HepG2 (cell line): ENCODE results near the gene CEBPB. TPM values are rescaled to one million over a fixed set of nuclear protein-coding genes. Genes with fewer than 3 reads are reported as not detected.

Source experiments
- ARNT2 ChIP-seq: sonication (generic); formaldehyde crosslinking; IDR thresholded peaks from 2 replicates; pipeline ENCODE4 v1.8.0; 2022; ENCODE audit warnings: mild to moderate bottlenecking, low read depth, missing genetic modification reagents, moderate library complexity
- HMG20B ChIP-seq: conservative IDR thresholded peaks from 2 replicates; pipeline ENCODE4 v1.6.1; 2016; ENCODE audit warnings: missing genetic modification reagents, missing compliant biosample characterization
- HNF1B ChIP-seq: sonication (generic); formaldehyde crosslinking; IDR thresholded peaks from 2 replicates; pipeline ENCODE4 v1.5.1; 2020; ENCODE audit warnings: mild to moderate bottlenecking, moderate library complexity, missing genetic modification reagents
- KDM4B ChIP-seq: sonication (generic); formaldehyde crosslinking; IDR thresholded peaks from 2 replicates; pipeline ENCODE4 v1.4.0; 2020; ENCODE audit warnings: missing genetic modification reagents
- RARA ChIP-seq: IDR thresholded peaks from 2 replicates; pipeline ENCODE4 v1.6.1; 2016; ENCODE audit warnings: missing genetic modification reagents, missing compliant biosample characterization
- ZBTB40 ChIP-seq, 2 experiments: fragments of 450-650 bp in 1 of 2; sonication (generic) in 1 of 2; formaldehyde crosslinking in 1 of 2; IDR thresholded peaks; 2 replicates each; pipeline versions ENCODE4 v1.6.1 to v1.8.0; 2016 to 2022; ENCODE audit warnings: antibody characterized with exemption in 1 of 2, mild to moderate bottlenecking in 1 of 2, missing genetic modification reagents in 1 of 2
- ZGPAT ChIP-seq: IDR thresholded peaks from 2 replicates; pipeline ENCODE4 v1.6.1; 2016; ENCODE audit warnings: mild to moderate bottlenecking
- ZNF281 ChIP-seq: sonication (generic); formaldehyde crosslinking; IDR thresholded peaks from 2 replicates; pipeline ENCODE4 v1.4.0; 2020; ENCODE audit warnings: missing genetic modification reagents, borderline replicate concordance
- ZNF577 ChIP-seq: sonication (generic); formaldehyde crosslinking; IDR thresholded peaks from 2 replicates; pipeline ENCODE4 v1.4.0; 2020; ENCODE audit warnings: mild to moderate bottlenecking, low read depth, missing genetic modification reagents, borderline replicate concordance
- ZNF629 ChIP-seq: sonication (generic); formaldehyde crosslinking; conservative IDR thresholded peaks from 2 replicates; pipeline ENCODE4 v1.5.0; 2020; ENCODE audit warnings: missing genetic modification reagents
- ZSCAN12 ChIP-seq: sonication (generic); formaldehyde crosslinking; IDR thresholded peaks from 2 replicates; pipeline ENCODE4 v1.9.0; 2021; ENCODE audit warnings: mild to moderate bottlenecking, missing genetic modification reagents
- ZSCAN21 ChIP-seq: sonication (generic); formaldehyde crosslinking; IDR thresholded peaks from 2 replicates; pipeline ENCODE4 v1.8.0; 2022; ENCODE audit warnings: mild to moderate bottlenecking, missing genetic modification reagents, moderate library complexity, borderline replicate concordance
- polyA plus RNA-seq, 8 experiments: library from polyadenylated mRNA; depleted of rRNA in 3 of 8; stranded (reverse) in 7 of 8; unstranded in 1 of 8; fragments of >200 nt; fragmentation: Illumina TruSeq in 4 of 8; extraction: Trizol in 4 of 8; gene quantifications; 2 replicates each; pipeline versions ENCODE4 v1.2.1 to v1.2.3, GENCODE V29; 2011 to 2016; ENCODE audit warnings: low read depth in 4 of 8, missing spikeins in 1 of 8, mixed read lengths in 1 of 8; ENCODE audit not compliant: insufficient read depth in 1 of 8
- total RNA-seq, 5 experiments: library from RNA; depleted of rRNA; stranded (reverse); fragments of >200 nt; fragmentation: Illumina TruSeq; extraction: Trizol; gene quantifications; 2 replicates each; pipeline ENCODE4 v1.2.3, GENCODE V29; 2016; ENCODE audit warnings: low read depth in 1 of 5

Gene CEBPB
- total and polyA plus RNA-seq, 2 of the 13 experiments (the other 11 are each of a cell fraction or from before 2014, with no cell fraction given) = 18.5 to 28.2 TPM

GRCh38 chr20:50190251-50191064 lies at the start of gene CEBPB (continued):
- TF ChIP-seq ZBTB40 (IDR thresholded peaks at IDR 0.05) (no peak), ZBTB40 (CRISPR knock-in tag; IDR thresholded peaks at IDR 0.05) (peak; percentile 49; the same call in 1 of the 2 replicates), ZSCAN21 (CRISPR knock-in tag) (peak; percentile 91), ZNF629 (CRISPR knock-in tag) (peak; percentile 63), RARA (CRISPR knock-in tag) (peak; percentile 56; the same call in 1 of the 2 replicates), ZGPAT (peak; percentile 91), HMG20B (CRISPR knock-in tag) (peak; percentile 55; the same call in 1 of the 2 replicates), ARNT2 (CRISPR knock-in tag) (peak; percentile 99), KDM4B (CRISPR knock-in tag) (peak; percentile 88), ZSCAN12 (CRISPR knock-in tag) (no peak; the same call in none of the 2 replicates), HNF1B (peak; percentile 35; the same call in 1 of the 2 replicates), ZNF281 (CRISPR knock-in tag) (peak; percentile 78), ZNF577 (no peak)
